ENCODE results near the gene PRKCE.

The PRKCE gene

GRCh38 chr2:45772038-45772437 lies 120.6 kb downstream of the PRKCE start:
- H3K27ac ChIP-seq (ENCODE audit: low read depth, low read length), result no peak overlapping the region
- H3K9ac ChIP-seq (ENCODE audit: low read depth in 1 of 2, low read length in 2 of 2), result no peak overlapping the region
- no peak overlapping the region for H3K4me3 ChIP-seq (ENCODE audit: low read depth in 1 of 2, low read length in 2 of 2)
- no peaks in the 10 kb centered on the region for H3K36me3 ChIP-seq (ENCODE audit: control insufficient read depth in 1 of 2, insufficient read depth in 2 of 2, low read length in 2 of 2)
- H3K27me3 ChIP-seq (ENCODE audit: control insufficient read depth in 1 of 2, insufficient read depth in 2 of 2, low read length in 2 of 2), result no peaks in the 10 kb centered on the region
- H3K4me1 ChIP-seq (ENCODE audit: control insufficient read depth in 1 of 2, insufficient read depth in 2 of 2, low read length in 2 of 2), result peaks cover 0 to 4% of the 10 kb centered on the region in 2 donors
- H3K9me3 ChIP-seq (ENCODE audit: control insufficient read depth in 1 of 2, low read length in 2 of 2), result no peaks in the 10 kb centered on the region

DNA sequence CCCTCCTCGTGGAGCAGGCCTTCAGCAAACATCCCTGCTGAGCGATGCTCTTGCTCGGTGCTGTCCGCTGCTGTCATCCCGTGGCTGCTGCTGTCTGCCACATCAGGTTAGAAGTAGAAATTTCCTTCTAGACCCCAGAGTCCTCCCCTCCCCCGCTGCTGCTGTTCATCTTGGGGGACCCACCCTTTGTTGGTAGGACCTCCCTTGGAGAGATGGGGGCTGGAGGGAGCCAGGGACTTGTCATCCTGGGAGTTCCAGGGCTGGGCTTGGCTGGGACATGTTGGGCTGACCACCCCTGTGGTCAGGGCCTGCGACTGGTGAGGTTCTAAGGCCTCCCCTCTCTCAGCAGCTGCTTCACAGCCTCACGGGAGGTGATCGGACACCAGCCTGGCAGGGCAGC lies 122.4 kb downstream of the PRKCE start:
- Histone ChIP-seq H3K9me3 (ENCODE audit: control insufficient read depth in 1 of 2, low read length in 2 of 2) (no peaks in the 10 kb centered on the region), H3K9ac (ENCODE audit: low read depth in 1 of 2, low read length in 2 of 2) (no peak overlapping the region), H3K36me3 (ENCODE audit: control insufficient read depth in 1 of 2, insufficient read depth in 2 of 2, low read length in 2 of 2) (no peaks in the 10 kb centered on the region), H3K4me1 (ENCODE audit: control insufficient read depth in 1 of 2, insufficient read depth in 2 of 2, low read length in 2 of 2) (peaks cover 3 to 6% of the 10 kb centered on the region in 2 donors), H3K4me3 (ENCODE audit: low read depth in 1 of 2, low read length in 2 of 2) (no peak overlapping the region), H3K27me3 (ENCODE audit: control insufficient read depth in 1 of 2, insufficient read depth in 2 of 2, low read length in 2 of 2) (no peaks in the 10 kb centered on the region), H3K27ac (ENCODE audit: low read depth, low read length) (no peak overlapping the region)

DNA sequence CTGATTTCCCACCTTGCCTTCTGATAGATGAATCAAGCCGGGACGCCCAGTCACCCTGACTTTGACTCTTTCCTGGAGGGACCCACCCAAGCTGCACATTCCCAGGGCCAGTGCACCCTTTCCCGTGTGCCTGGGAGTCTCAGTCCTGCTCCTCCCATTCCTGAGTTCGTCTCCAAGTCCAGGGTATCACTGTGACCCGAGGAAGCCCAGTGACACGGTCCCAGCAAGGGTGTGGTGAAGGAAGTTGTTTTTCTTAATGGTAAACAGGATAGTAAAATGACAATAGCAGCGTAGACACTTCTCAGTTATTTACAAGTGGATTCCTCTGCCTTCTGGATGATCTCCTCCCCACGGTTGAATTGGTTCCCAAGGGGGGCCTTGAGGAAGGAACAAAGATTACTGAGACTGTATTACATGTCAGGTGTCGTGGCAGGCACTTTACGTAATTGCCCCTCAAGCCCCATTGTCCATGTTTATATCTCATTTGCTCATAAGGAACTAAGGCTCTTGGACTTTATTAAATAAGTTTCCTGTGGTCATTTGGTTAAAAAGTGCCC lies 123.3 kb downstream of the PRKCE start:
- H3K36me3 ChIP-seq (ENCODE audit: control insufficient read depth in 1 of 2, insufficient read depth in 2 of 2, low read length in 2 of 2), result no peaks in the 10 kb centered on the region
- peaks cover 6 to 9% of the 10 kb centered on the region in 2 donors for H3K4me1 ChIP-seq (ENCODE audit: control insufficient read depth in 1 of 2, insufficient read depth in 2 of 2, low read length in 2 of 2)
- H3K9me3 ChIP-seq (ENCODE audit: control insufficient read depth in 1 of 2, low read length in 2 of 2), result no peaks in the 10 kb centered on the region
- H3K4me3 ChIP-seq (ENCODE audit: low read depth in 1 of 2, low read length in 2 of 2), result no peak overlapping the region
- H3K9ac ChIP-seq (ENCODE audit: low read depth in 1 of 2, low read length in 2 of 2), result no peak overlapping the region
- H3K27ac ChIP-seq (ENCODE audit: low read depth, low read length), result no peak overlapping the region
- no peaks in the 10 kb centered on the region for H3K27me3 ChIP-seq (ENCODE audit: control insufficient read depth in 1 of 2, insufficient read depth in 2 of 2, low read length in 2 of 2)

- H3K27me3 ChIP-seq (ENCODE audit: control insufficient read depth in 1 of 2, insufficient read depth in 2 of 2, low read length in 2 of 2), result no peaks in the 10 kb centered on the region
- H3K9me3 ChIP-seq (ENCODE audit: control insufficient read depth in 1 of 2, low read length in 2 of 2), result no peaks in the 10 kb centered on the region
- H3K36me3 ChIP-seq (ENCODE audit: control insufficient read depth in 1 of 2, insufficient read depth in 2 of 2, low read length in 2 of 2), result no peaks in the 10 kb centered on the region
- peaks cover 5 to 6% of the 10 kb centered on the region in 2 donors for H3K4me1 ChIP-seq (ENCODE audit: control insufficient read depth in 1 of 2, insufficient read depth in 2 of 2, low read length in 2 of 2)
- H3K4me3 ChIP-seq (ENCODE audit: low read depth in 1 of 2, low read length in 2 of 2), result no peak overlapping the region
- no peak overlapping the region for H3K27ac ChIP-seq (ENCODE audit: low read depth, low read length)
- H3K9ac ChIP-seq (ENCODE audit: low read depth in 1 of 2, low read length in 2 of 2), result no peak overlapping the region
These were observed 124.9 kb downstream of the PRKCE start for GRCh38 chr2:45776160-45776955.

DNA sequence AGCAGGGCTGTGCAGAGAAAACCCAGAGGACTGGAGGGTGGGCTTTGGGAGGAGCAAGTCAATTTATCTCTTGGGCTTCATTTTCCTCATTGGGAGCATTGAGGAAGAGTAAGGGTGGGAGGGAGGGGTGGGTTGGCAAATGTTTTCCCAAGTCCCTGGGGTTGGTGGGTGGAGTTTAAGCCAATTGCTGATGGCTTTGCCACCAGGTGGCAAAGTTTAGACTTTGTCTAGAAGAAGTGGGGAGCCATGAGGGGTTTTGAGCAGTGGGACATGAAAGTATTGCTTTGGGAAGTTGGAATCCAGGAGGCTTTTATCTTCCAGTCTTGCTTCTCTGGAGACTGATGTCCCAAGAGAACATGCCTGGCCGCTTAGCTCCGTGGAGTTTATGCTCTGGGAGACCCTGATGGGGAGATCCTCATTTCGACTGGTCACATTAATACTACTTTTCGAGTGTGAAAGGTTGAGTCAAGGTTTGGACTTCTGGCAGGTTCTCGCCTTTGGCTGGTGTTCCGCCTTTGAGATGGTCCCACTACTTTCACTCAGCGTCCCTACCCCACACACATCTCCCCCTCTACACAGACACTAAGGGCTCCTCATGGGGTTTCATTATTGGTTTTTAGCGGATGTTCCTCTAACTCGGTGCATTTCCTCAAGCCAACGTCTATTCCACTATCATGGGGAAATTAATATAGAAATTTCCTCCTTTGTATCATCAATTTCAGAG lies 126.7 kb downstream of the PRKCE start:
- H3K27me3 ChIP-seq (ENCODE audit: control insufficient read depth in 1 of 2, insufficient read depth in 2 of 2, low read length in 2 of 2), result no peaks in the 10 kb centered on the region
- no peak overlapping the region for H3K27ac ChIP-seq (ENCODE audit: low read depth, low read length)
- H3K4me3 ChIP-seq (ENCODE audit: low read depth in 1 of 2, low read length in 2 of 2), result peak overlapping the region in 1 of 2 donors; percentile 22
- no peak overlapping the region for H3K9ac ChIP-seq (ENCODE audit: low read depth in 1 of 2, low read length in 2 of 2)
- H3K9me3 ChIP-seq (ENCODE audit: control insufficient read depth in 1 of 2, low read length in 2 of 2), result no peaks in the 10 kb centered on the region
- H3K36me3 ChIP-seq (ENCODE audit: control insufficient read depth in 1 of 2, insufficient read depth in 2 of 2, low read length in 2 of 2), result no peaks in the 10 kb centered on the region
- H3K4me1 ChIP-seq (ENCODE audit: control insufficient read depth in 1 of 2, insufficient read depth in 2 of 2, low read length in 2 of 2), result peaks cover 5 to 6% of the 10 kb centered on the region in 2 donors

GRCh38 chr2:45778720-45779171 lies 127.3 kb downstream of the PRKCE start:
- H3K4me1 ChIP-seq (ENCODE audit: control insufficient read depth in 1 of 2, insufficient read depth in 2 of 2, low read length in 2 of 2), result peaks cover 5 to 6% of the 10 kb centered on the region in 2 donors
- no peaks in the 10 kb centered on the region for H3K9me3 ChIP-seq (ENCODE audit: control insufficient read depth in 1 of 2, low read length in 2 of 2)
- H3K36me3 ChIP-seq (ENCODE audit: control insufficient read depth in 1 of 2, insufficient read depth in 2 of 2, low read length in 2 of 2), result no peaks in the 10 kb centered on the region
- H3K9ac ChIP-seq (ENCODE audit: low read depth in 1 of 2, low read length in 2 of 2), result no peak overlapping the region
- no peak overlapping the region for H3K27ac ChIP-seq (ENCODE audit: low read depth, low read length)
- H3K4me3 ChIP-seq (ENCODE audit: low read depth in 1 of 2, low read length in 2 of 2), result peak overlapping the region; percentile 33 to 38
- H3K27me3 ChIP-seq (ENCODE audit: control insufficient read depth in 1 of 2, insufficient read depth in 2 of 2, low read length in 2 of 2), result no peaks in the 10 kb centered on the region

DNA sequence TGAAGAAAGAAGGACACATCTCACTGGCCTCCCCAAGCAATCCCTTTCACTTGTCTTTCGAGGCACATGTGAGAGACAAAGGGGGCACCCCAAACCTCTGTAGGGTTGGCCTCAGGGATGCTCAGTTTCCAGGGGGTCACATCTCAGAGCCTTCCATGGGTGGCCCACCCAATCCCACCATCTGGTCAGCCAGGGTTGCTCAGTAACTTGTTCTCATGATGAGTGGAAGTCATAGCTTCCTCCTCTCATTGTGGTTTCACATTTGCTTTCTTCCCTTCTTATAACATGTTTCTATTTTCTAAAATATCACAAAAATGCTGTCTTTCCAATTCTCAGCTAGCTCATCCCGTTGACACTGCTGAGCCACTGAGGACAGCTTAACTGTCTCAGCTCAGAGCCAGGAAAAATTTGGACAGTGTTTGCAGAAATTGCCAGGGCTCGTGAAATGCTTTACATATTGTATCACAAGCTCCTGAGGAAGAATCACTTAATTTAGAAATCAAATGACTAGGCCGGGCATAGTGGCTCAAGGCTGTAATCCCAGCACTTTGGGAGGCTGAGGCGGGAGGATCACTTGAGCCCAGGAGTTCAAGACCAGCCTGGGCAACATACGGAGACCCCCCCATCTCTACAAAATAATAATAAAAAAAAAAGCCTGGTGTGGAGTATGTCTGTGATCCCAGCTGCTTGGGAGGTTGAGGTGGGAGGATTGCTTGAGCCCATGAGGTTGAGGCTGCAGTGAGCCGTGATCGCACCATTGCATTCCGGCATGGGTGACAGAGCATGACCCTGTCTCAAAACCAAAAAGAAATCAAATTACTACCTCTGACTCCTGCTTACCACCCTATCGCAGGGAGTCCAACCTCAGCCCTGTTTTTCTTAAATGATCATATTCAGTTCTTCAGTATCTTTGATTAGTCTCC lies 129.3 kb downstream of the PRKCE start:
- H3K4me3 ChIP-seq (ENCODE audit: low read depth in 1 of 2, low read length in 2 of 2), result no peak overlapping the region
- no peak overlapping the region for H3K9ac ChIP-seq (ENCODE audit: low read depth in 1 of 2, low read length in 2 of 2)
- H3K27me3 ChIP-seq (ENCODE audit: control insufficient read depth in 1 of 2, insufficient read depth in 2 of 2, low read length in 2 of 2), result no peaks in the 10 kb centered on the region
- H3K36me3 ChIP-seq (ENCODE audit: control insufficient read depth in 1 of 2, insufficient read depth in 2 of 2, low read length in 2 of 2), result no peaks in the 10 kb centered on the region
- peaks cover 5 to 6% of the 10 kb centered on the region in 2 donors for H3K4me1 ChIP-seq (ENCODE audit: control insufficient read depth in 1 of 2, insufficient read depth in 2 of 2, low read length in 2 of 2)
- no peaks in the 10 kb centered on the region for H3K9me3 ChIP-seq (ENCODE audit: control insufficient read depth in 1 of 2, low read length in 2 of 2)
- no peak overlapping the region for H3K27ac ChIP-seq (ENCODE audit: low read depth, low read length)

- Histone ChIP-seq H3K4me3 (ENCODE audit: low read depth in 1 of 2, low read length in 2 of 2) (no peak overlapping the region), H3K36me3 (ENCODE audit: control insufficient read depth in 1 of 2, insufficient read depth in 2 of 2, low read length in 2 of 2) (no peaks in the 10 kb centered on the region), H3K9ac (ENCODE audit: low read depth in 1 of 2, low read length in 2 of 2) (no peak overlapping the region), H3K4me1 (ENCODE audit: control insufficient read depth in 1 of 2, insufficient read depth in 2 of 2, low read length in 2 of 2) (peaks cover 5 to 6% of the 10 kb centered on the region in 2 donors), H3K27ac (ENCODE audit: low read depth, low read length) (no peak overlapping the region), H3K9me3 (ENCODE audit: control insufficient read depth in 1 of 2, low read length in 2 of 2) (no peaks in the 10 kb centered on the region), H3K27me3 (ENCODE audit: control insufficient read depth in 1 of 2, insufficient read depth in 2 of 2, low read length in 2 of 2) (no peaks in the 10 kb centered on the region)
These were observed 130.0 kb downstream of the PRKCE start for GRCh38 chr2:45781464-45781811.

GRCh38 chr2:45782436-45782835 lies 131.0 kb downstream of the PRKCE start:
- Histone ChIP-seq H3K4me3 (ENCODE audit: low read depth in 1 of 2, low read length in 2 of 2) (no peak overlapping the region), H3K27me3 (ENCODE audit: control insufficient read depth in 1 of 2, insufficient read depth in 2 of 2, low read length in 2 of 2) (no peaks in the 10 kb centered on the region), H3K9ac (ENCODE audit: low read depth in 1 of 2, low read length in 2 of 2) (no peak overlapping the region), H3K27ac (ENCODE audit: low read depth, low read length) (no peak overlapping the region), H3K4me1 (ENCODE audit: control insufficient read depth in 1 of 2, insufficient read depth in 2 of 2, low read length in 2 of 2) (peaks cover 5 to 6% of the 10 kb centered on the region in 2 donors), H3K9me3 (ENCODE audit: control insufficient read depth in 1 of 2, low read length in 2 of 2) (no peaks in the 10 kb centered on the region), H3K36me3 (ENCODE audit: control insufficient read depth in 1 of 2, insufficient read depth in 2 of 2, low read length in 2 of 2) (no peaks in the 10 kb centered on the region)
